ENCODE data around the gene PGPEP1.

DNA sequence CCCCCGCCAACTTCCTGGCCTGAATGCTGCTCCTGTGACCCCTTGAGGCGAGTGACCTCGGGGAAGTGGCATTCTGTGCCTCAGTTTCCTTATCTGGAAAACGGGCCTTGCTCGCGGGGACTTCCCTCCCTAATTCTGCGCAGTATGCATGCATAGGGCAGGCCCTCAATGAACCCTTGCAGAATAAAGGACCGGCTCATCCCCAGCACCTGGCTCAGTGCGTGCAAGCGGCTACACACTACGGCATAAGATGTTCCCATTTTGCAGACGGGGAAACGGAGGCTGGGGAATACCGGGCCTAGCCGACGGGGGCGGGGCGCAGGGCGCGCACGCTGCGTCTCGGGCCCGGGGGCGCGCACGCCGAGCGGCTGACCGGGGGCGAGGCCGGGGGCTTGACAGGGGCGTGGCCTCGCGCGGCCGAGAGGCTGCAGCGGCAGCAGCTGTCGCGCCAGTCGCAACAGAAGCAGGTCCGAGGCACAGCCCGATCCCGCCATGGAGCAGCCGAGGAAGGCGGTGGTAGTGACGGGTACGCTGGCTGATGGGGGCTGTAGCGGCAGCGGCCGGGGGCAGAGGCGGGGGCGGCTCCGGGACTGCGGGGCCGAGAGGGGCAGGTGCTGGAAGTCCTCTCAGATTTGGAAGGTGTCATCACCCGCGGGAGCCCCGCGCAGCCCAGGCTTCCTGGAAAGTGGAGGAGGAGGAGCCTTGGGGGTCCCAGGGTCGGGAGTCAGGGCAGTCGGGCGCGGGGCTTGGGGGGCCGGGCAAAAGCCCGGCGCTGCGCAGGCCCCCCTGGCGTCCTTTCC lies at the start of gene PGPEP1:
- TF ChIP-seq, protein P1, sequence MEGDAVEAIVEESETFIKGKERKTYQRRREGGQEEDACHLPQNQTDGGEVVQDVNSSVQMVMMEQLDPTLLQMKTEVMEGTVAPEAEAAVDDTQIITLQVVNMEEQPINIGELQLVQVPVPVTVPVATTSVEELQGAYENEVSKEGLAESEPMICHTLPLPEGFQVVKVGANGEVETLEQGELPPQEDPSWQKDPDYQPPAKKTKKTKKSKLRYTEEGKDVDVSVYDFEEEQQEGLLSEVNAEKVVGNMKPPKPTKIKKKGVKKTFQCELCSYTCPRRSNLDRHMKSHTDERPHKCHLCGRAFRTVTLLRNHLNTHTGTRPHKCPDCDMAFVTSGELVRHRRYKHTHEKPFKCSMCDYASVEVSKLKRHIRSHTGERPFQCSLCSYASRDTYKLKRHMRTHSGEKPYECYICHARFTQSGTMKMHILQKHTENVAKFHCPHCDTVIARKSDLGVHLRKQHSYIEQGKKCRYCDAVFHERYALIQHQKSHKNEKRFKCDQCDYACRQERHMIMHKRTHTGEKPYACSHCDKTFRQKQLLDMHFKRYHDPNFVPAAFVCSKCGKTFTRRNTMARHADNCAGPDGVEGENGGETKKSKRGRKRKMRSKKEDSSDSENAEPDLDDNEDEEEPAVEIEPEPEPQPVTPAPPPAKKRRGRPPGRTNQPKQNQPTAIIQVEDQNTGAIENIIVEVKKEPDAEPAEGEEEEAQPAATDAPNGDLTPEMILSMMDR (IDR thresholded peaks at IDR 0.05 in 8 of 11, conservative IDR thresholded peaks at IDR 0.05 in 3 of 11), result peak in 1 of 11 experiments; percentile 13
- TF ChIP-seq POLR2AphosphoS5 (IDR thresholded peaks at IDR 0.05) (peak; percentile 80 to 84 (median 81)), POLR2A (IDR thresholded peaks at IDR 0.05) (peak in 1 of 3 donors; percentile 9)
